Measurements from ENCODE around the gene ZFYVE28. TPM values are rescaled to one million over a fixed set of nuclear protein-coding genes. Genes with fewer than 3 reads are reported as not detected.

The ZFYVE28 gene
- total RNA-seq, 1 donor from 2014 or later, result 3.6 TPM

DNA sequence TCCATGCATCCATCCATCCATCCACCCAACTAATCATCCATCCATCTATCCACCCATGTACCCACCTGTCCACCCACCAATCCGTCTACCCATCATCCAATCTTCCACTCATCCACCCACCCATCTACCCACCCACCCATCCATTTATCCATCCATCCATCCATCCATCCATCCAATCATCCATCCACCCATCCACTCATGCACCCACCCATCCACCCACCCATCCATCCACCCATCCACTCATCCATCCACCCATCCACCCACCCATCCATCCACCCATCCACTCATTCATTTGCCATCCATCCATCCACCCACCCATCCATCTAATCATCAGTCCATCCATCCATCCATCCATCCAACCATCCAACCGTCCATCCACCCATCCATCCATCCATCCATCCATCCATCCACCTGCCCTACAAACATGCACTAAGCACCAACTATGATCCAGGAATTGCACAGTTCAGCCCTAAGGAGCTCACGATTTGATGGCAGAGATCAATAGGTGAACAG lies 135.2 kb downstream of the ZFYVE28 start:
- H3K27ac Mint-ChIP-seq, result no peak overlapping the region
- H3K27me3 Mint-ChIP-seq, result peaks cover 3% of the 10 kb centered on the region
- no peaks in the 10 kb centered on the region for H3K4me1 Mint-ChIP-seq (ENCODE audit: unreplicated experiment)
- no peak for DNase-seq (ENCODE audit: extremely low spot score, unreplicated experiment)
- TF ChIP-seq, protein P1, sequence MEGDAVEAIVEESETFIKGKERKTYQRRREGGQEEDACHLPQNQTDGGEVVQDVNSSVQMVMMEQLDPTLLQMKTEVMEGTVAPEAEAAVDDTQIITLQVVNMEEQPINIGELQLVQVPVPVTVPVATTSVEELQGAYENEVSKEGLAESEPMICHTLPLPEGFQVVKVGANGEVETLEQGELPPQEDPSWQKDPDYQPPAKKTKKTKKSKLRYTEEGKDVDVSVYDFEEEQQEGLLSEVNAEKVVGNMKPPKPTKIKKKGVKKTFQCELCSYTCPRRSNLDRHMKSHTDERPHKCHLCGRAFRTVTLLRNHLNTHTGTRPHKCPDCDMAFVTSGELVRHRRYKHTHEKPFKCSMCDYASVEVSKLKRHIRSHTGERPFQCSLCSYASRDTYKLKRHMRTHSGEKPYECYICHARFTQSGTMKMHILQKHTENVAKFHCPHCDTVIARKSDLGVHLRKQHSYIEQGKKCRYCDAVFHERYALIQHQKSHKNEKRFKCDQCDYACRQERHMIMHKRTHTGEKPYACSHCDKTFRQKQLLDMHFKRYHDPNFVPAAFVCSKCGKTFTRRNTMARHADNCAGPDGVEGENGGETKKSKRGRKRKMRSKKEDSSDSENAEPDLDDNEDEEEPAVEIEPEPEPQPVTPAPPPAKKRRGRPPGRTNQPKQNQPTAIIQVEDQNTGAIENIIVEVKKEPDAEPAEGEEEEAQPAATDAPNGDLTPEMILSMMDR (conservative IDR thresholded peaks at IDR 0.05), result no peak
- no peak overlapping the region for H3K4me3 Mint-ChIP-seq
- no peaks in the 10 kb centered on the region for H3K36me3 Mint-ChIP-seq
- no peaks in the 10 kb centered on the region for H3K9me3 Mint-ChIP-seq

DNA sequence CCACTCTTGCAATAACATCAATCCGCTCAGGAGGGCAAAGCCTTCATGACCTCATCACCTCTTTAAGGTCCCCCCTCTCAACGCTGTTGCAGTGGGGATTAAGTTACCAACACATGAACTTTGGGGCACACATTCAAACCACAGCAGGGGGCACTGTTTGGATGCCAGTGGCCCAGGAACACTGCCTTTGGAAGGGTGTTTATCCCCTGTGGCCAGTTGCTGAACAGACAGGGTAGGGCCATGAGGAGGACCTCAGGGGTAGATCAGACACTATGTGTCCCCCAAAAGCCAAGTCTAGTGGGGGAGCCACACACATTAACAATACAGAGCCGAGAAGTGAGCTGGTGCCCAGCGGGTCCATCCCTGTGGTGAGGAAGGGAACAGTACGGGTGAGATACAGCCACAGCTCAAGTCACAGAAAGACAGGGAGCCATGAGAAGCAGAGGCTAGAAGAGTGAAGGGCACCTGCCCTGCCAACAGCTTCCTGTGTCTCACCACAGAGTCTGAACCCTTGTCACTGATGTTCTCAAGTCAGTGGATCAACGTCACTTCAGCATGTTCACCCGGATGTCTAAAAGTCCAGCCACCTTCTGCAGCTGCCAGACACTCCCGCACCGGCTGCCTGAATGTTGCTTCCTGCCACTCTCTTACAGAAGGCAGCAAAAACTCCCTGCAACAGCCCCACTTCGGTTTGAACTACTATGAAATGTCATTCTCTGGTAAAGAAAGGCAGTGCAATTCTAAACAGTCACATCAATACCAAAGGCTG lies 136.7 kb downstream of the ZFYVE28 start:
- H3K4me3 Mint-ChIP-seq, result no peak overlapping the region
- TF ChIP-seq, protein P1 (conservative IDR thresholded peaks at IDR 0.05), result no peak
- peaks cover 3% of the 10 kb centered on the region for H3K27me3 Mint-ChIP-seq
- H3K9me3 Mint-ChIP-seq, result no peaks in the 10 kb centered on the region
- no peaks in the 10 kb centered on the region for H3K4me1 Mint-ChIP-seq (ENCODE audit: unreplicated experiment)
- no peak for DNase-seq (ENCODE audit: extremely low spot score, unreplicated experiment)
- H3K36me3 Mint-ChIP-seq, result no peaks in the 10 kb centered on the region
- H3K27ac Mint-ChIP-seq, result no peak overlapping the region

DNA sequence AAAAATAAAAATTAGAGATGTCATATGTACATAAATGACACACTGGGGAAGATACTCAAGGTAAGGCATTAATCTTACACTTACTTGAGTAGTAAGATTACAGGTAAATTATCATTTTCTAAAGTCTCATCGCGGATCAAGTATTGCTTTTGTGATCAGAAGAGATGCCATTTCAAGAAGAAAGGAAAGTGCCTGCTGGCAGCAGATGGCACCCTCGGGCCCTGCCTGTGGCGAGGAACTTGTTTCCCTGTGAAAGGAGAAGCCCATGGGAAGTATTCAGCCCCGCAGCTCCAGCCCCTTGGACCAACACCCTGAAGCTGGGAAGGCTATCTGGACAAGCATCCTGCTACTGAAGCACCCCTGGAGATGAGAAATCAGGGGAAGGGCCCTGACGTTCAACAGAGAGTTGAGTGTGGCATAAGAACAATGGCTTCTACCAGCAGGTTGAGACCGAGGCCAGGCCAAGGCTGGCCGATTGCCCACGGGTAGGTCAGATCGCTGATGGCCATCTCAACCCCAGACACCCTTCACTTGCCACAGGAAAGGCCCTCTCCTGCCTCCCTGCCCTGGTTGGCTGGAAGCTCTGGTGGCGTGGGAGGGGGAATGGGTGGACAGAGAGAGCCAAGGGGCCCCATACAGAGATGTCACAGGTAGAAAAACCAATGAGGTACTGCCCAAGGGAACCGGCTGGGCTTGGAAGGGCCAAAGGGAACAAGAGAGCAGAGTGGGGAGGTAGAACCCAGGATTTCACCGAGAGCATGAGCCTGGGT lies 137.7 kb downstream of the ZFYVE28 start:
- Mint-ChIP-seq H3K36me3 (no peaks in the 10 kb centered on the region), H3K27me3 (peaks cover 3% of the 10 kb centered on the region), H3K4me3 (no peak overlapping the region), H3K4me1 (ENCODE audit: unreplicated experiment) (no peaks in the 10 kb centered on the region), H3K9me3 (no peaks in the 10 kb centered on the region), H3K27ac (no peak overlapping the region)
- TF ChIP-seq, protein P1 (conservative IDR thresholded peaks at IDR 0.05), result no peak
- DNase-seq (ENCODE audit: extremely low spot score, unreplicated experiment), result no peak

DNA sequence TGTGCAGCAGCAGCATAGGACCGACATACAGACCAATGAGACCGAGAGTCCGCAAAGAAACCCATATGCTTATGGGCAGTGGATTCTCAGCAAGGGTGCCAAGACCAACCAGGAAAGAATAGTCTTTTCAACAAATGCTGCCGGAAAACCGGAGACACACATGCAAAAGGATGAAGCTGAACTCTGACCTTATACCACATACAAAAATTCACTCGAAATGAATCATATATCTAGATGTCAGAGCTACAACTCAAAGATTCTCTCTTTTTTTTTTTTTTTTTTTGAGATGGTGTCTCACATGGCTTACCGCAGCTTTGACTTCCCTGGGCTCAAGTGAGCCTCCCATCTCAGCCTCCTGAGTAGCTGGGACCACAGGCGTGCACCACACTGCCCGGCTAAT lies 140.5 kb downstream of the ZFYVE28 start:
- H3K27ac Mint-ChIP-seq, result no peak overlapping the region
- no peaks in the 10 kb centered on the region for H3K9me3 Mint-ChIP-seq
- TF ChIP-seq, protein P1 (conservative IDR thresholded peaks at IDR 0.05), result no peak
- peaks cover 3% of the 10 kb centered on the region for H3K27me3 Mint-ChIP-seq
- no peaks in the 10 kb centered on the region for H3K36me3 Mint-ChIP-seq
- H3K4me1 Mint-ChIP-seq (ENCODE audit: unreplicated experiment), result peaks cover 3% of the 10 kb centered on the region
- no peak for DNase-seq (ENCODE audit: extremely low spot score, unreplicated experiment)
- no peak overlapping the region for H3K4me3 Mint-ChIP-seq

DNA sequence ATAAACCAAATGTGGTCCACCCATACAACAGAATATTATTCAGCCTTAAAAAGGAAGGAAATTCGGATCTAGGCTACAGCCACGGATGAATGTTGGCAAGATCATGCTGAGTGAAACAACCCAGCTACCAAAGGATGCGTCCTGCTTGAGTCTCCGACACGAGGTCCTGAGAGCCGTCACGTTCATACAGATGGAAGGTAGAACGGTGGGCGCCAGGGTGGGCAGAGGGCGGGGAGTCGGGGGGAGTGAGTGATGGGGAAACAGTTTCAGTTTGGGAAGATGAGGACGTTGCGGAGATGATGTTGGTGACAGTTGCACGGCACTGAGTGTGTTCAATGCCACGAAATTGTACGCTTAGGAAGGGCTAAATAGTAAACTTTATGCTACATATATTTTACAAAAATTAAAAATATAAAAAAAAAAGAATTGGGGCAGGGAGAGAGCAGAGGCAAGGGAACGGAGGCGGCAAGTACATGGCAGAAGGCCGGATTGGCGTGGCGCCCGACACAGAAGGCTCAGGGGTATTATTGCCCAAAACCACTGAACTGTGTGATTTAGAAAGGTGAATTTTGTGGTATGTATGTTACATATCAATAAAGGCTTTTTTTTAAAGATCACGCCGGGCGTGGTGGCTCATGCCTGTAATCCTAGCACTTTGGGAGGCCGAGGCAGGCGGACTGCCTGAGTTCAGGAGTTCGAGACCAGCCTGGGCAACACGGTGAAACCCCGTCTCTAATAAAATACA lies 141.7 kb downstream of the ZFYVE28 start:
- no peak for DNase-seq (ENCODE audit: extremely low spot score, unreplicated experiment)
- H3K27ac Mint-ChIP-seq, result no peak overlapping the region
- no peaks in the 10 kb centered on the region for H3K9me3 Mint-ChIP-seq

More for the DNA sequence above, 141.7 kb downstream of the ZFYVE28 start:
- TF ChIP-seq, protein P1 (conservative IDR thresholded peaks at IDR 0.05), result no peak
- no peaks in the 10 kb centered on the region for H3K36me3 Mint-ChIP-seq
- H3K4me1 Mint-ChIP-seq (ENCODE audit: unreplicated experiment), result peaks cover 3% of the 10 kb centered on the region
- H3K27me3 Mint-ChIP-seq, result peaks cover 3% of the 10 kb centered on the region
- H3K4me3 Mint-ChIP-seq, result no peak overlapping the region
